ENCODE results near the gene EPSTI1. TPM values are rescaled to one million over a fixed set of nuclear protein-coding genes. Genes with fewer than 3 reads are reported as not detected.

The EPSTI1 gene
- total RNA-seq, 1 donor: 14.9 TPM

DNA sequence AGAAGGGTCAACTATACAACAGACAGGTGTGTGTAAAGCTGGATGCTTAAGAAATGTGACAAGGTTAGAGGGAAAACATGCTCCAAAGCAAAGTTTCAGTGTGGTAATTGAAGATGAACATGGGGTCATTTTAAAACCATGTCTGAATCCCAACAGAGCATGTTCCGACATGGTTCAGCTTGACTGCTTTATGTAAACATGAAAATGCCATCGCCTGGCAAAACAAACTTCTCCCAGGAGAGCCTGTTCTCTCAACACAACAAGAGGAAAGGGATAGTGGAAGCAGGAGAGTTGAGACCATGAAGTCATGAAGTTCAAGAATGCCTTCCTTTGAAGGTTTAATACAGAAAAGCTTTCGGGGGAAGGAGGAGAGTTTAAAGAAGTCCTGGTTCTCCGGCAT is 85.8 kb downstream of the EPSTI1 start:
- H3K27me3 ChIP-seq (ENCODE audit: insufficient read depth, low read length): no peaks in the 10 kb centered on the region
- H3K4me1 ChIP-seq (ENCODE audit: insufficient read depth, low read length): no peaks in the 10 kb centered on the region
- no peaks in the 10 kb centered on the region for H3K9me3 ChIP-seq (ENCODE audit: low read depth, low read length)
- H3K4me3 ChIP-seq (ENCODE audit: low read length): no peak overlapping the region

DNA sequence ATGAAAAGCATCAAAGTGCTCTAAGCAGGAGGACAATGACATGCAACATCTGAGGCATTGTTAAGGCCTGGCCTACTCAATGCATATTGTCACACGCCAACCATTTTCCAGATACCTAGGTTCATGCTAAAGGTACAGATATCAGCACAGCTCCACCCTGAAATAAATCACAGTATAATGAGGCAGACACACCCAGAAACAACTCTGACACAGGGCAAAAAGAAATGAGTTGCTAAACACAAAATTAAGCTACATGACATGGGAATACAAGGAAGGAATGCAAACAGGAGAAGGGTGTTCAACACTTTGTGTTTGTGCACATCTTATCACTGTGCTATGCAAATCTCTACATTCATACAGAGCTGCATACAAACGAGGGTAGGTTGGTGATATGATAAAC is 86.5 kb downstream of the EPSTI1 start:
- Histone ChIP-seq H3K27me3 (ENCODE audit: insufficient read depth, low read length) (no peaks in the 10 kb centered on the region), H3K9me3 (ENCODE audit: low read depth, low read length) (no peaks in the 10 kb centered on the region), H3K4me3 (ENCODE audit: low read length) (no peak overlapping the region), H3K4me1 (ENCODE audit: insufficient read depth, low read length) (no peaks in the 10 kb centered on the region)

DNA sequence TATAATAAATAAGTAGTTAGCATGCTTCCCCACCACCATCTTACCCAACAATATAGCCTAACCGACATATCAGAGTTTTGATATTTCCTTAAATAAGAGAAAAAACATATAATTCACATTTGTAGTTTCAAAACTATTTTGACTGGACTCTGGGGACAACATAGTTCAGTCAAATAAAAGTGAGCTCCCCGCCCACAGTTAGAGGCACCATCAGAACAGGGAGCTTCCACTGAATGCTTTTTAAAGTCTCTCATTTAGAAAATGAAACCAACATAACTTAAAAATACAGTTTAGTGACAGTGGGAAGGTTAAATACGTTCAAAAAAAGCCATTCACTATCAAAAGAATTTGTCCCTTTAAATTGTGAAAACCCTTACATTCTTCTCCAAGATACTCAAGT is 92.8 kb downstream of the EPSTI1 start:
- Histone ChIP-seq H3K4me3 (ENCODE audit: low read length) (no peak overlapping the region), H3K9me3 (ENCODE audit: low read depth, low read length) (no peaks in the 10 kb centered on the region), H3K27me3 (ENCODE audit: insufficient read depth, low read length) (no peaks in the 10 kb centered on the region), H3K4me1 (ENCODE audit: insufficient read depth, low read length) (no peaks in the 10 kb centered on the region)

DNA sequence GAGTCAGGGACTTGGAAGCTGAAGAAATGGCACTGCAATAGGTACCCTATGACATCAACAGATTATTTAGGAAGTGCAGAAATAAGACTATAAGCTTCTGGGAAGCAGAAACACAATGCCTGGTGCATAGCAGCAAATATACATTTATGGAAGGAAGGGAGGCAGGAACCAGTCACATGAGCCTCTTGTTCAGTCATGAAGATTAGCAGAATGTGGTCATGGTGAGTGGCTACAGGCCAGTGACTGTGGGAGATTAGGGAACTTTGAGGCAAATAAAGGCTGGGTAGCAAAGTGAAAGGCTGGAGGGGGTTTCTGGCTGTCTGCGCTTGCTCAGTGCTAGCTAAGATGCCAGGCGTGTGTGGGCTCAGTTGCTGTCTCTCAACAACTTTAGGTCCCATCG is 96.3 kb downstream of the EPSTI1 start:
- H3K4me1 ChIP-seq (ENCODE audit: insufficient read depth, low read length): peaks cover 17% of the 10 kb centered on the region

DNA sequence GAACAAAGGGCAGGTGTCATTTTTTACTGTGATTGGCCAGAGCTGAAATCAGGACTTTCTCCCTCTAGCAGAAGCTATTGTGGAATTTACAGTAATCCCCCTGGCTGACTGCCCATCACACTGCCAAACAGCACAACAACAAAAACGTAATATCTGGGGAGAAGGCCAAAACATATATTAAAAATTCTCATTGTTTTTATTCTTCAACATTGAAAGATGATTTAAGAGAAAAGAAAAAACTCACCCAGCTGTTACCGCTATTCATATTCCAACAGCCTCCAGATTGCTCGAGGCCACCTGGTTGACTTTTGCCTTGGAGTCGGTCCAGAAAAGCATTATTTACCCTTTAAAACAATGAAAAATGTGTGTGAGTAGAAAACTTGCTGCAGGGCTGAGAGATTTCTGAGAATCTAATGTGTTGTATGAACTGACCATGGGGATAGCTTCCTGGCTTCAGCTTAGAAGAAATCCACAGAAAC is 97.2 kb downstream of the EPSTI1 start:
- Histone ChIP-seq H3K4me3 (ENCODE audit: low read length) (no peak overlapping the region), H3K4me1 (ENCODE audit: insufficient read depth, low read length) (peaks cover 17% of the 10 kb centered on the region), H3K27me3 (ENCODE audit: insufficient read depth, low read length) (no peaks in the 10 kb centered on the region), H3K9me3 (ENCODE audit: low read depth, low read length) (no peaks in the 10 kb centered on the region)

More for the DNA sequence above, 96.3 kb downstream of the EPSTI1 start:
- Histone ChIP-seq H3K4me3 (ENCODE audit: low read length) (no peak overlapping the region), H3K27me3 (ENCODE audit: insufficient read depth, low read length) (no peaks in the 10 kb centered on the region), H3K9me3 (ENCODE audit: low read depth, low read length) (no peaks in the 10 kb centered on the region)

DNA sequence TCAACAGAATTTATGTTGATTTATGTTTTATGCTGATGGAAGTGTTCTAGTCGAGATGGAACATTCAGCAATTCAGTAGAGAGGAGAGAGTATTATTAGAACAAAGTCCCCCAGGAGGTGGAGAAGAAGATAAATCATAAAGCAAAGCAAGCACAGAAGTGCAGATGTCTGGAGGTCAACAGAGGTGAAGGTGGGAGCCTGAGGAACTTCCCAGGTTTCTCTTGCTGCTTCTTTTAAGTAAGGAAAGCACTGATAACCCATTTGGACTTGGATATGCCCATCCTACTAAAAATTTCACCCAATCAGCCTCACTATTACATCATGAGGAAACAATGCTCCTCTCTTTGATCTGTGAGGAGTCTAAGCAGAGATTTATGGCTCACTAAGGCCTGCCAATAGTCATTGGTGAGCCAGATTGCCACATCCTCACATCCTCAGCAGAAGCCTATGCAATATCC is 98.8 kb downstream of the EPSTI1 start:
- H3K9me3 ChIP-seq (ENCODE audit: low read depth, low read length): no peaks in the 10 kb centered on the region
- H3K4me1 ChIP-seq (ENCODE audit: insufficient read depth, low read length): peaks cover 17% of the 10 kb centered on the region
- H3K4me3 ChIP-seq (ENCODE audit: low read length): no peak overlapping the region
- no peaks in the 10 kb centered on the region for H3K27me3 ChIP-seq (ENCODE audit: insufficient read depth, low read length)

DNA sequence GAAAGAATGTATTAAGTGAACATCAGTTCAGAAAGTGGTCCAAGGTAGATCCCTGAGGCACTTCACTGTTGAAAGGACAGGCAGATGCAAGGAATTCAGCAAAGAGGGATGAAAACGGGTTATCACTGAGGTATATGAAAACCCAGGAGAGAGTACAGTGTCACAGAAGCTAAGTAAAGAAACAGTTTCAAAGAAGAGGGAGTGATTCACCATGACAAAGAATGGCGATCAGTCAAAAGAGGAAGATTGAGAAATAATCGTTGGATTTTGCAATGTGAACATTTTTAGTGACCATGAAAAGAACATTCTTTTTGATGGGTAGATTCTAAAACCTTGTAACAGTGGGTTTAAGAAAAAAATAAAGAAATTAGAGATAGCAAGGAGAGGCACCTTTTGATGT is 99.3 kb downstream of the EPSTI1 start:
- peaks cover 17% of the 10 kb centered on the region for H3K4me1 ChIP-seq (ENCODE audit: insufficient read depth, low read length)
- H3K4me3 ChIP-seq (ENCODE audit: low read length): no peak overlapping the region
- H3K27me3 ChIP-seq (ENCODE audit: insufficient read depth, low read length): no peaks in the 10 kb centered on the region
- H3K9me3 ChIP-seq (ENCODE audit: low read depth, low read length): no peaks in the 10 kb centered on the region

DNA sequence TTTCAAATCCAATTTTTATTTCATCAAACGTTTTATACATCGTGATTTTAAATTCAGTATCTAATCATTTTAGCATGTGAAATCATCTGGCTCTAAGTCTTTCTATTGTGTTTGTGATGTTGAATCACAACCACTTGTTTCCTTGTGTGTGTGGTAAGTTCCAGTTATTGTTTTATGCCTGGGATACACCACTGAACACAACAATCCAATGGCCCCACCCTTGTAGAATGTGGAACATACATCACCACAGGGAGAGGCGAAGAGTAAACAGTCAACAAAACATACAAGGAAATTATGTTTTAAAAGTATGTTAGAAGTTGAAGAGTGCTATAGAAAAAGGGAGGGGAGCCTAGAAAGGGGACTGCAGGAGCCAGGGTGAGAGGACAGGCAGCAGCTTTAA is 100.5 kb downstream of the EPSTI1 start:
- no peaks in the 10 kb centered on the region for H3K9me3 ChIP-seq (ENCODE audit: low read depth, low read length)
- peaks cover 17% of the 10 kb centered on the region for H3K4me1 ChIP-seq (ENCODE audit: insufficient read depth, low read length)
- no peaks in the 10 kb centered on the region for H3K27me3 ChIP-seq (ENCODE audit: insufficient read depth, low read length)
- H3K4me3 ChIP-seq (ENCODE audit: low read length): no peak overlapping the region

DNA sequence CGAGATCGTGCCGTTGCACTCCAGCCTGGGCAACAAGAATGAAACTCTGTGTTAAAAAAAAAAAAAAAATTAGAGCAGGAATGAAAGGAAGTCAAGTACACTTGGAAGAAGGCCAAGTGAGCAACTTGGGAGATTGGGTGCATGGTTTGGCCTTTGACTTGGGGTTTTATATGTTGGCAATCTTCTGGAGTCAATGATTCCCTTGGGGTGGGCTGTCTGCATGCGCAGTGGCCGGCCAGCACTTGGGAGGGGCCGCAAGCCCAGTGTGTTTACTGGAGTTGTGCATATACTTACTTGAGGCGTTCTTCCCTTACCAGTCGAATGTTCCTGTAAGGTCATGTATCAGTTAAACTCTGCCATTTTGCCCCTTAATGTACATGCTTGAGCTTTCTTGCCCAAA is 106.7 kb downstream of the EPSTI1 start:
- Histone ChIP-seq H3K9me3 (ENCODE audit: low read depth, low read length) (no peaks in the 10 kb centered on the region), H3K4me1 (ENCODE audit: insufficient read depth, low read length) (peaks cover 4% of the 10 kb centered on the region), H3K4me3 (ENCODE audit: low read length) (no peak overlapping the region), H3K27me3 (ENCODE audit: insufficient read depth, low read length) (no peaks in the 10 kb centered on the region)

DNA sequence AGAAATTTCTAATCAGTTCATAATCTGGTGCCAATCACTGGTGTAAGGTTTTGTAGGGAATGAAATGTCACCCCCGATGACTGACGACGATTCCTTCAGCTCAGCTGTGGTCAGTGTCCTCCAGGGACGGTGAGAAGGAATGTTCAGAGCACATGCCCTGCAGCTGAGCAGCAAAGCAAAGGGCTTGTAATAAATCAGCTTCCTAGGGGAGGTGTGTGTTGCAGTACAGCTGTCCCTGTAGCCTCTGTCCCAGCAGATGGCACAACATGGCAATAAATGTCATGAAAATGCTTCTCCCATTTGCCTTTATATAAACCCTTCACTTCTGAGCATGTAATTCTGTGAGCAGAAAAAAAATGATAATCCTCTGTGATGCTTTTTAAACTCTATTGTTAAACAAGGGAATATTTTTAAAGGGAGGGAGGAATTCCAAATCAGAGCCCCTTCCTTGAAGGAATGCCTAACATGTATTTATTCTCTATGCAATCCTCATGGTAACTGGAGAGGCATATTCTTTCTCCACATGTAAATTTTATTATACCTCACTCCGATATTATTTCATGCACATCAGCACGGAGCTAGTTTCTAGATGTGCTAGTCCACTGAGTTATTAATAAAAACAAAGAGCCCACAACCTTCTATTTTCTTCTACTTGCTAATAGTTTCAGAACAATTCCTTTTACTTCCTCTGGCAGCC is 108.1 kb downstream of the EPSTI1 start:
- no peaks in the 10 kb centered on the region for H3K27me3 ChIP-seq (ENCODE audit: insufficient read depth, low read length)
- H3K4me1 ChIP-seq (ENCODE audit: insufficient read depth, low read length): peaks cover 12% of the 10 kb centered on the region
- H3K4me3 ChIP-seq (ENCODE audit: low read length): no peak overlapping the region
- H3K9me3 ChIP-seq (ENCODE audit: low read depth, low read length): no peaks in the 10 kb centered on the region

DNA sequence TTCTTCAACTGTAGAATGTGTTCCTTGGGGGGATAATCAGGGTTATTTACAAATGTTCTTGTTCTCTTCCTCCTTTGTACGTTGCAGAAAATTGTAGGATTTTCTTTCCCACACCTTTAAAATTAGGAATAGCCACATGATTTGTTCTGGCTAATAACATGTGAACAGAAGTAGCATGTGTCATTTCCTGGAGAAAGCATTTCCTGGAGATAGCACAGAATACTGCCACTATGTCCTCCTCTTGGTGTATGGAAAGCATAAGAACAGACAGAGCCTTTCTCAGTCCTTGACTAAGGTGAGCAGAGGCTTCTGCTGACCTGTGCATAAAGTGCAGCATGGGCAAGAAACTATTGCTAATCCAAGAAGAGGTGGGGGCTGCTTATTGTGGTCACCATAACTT is 108.9 kb downstream of the EPSTI1 start:
- Histone ChIP-seq H3K9me3 (ENCODE audit: low read depth, low read length) (no peaks in the 10 kb centered on the region), H3K4me3 (ENCODE audit: low read length) (no peak overlapping the region), H3K4me1 (ENCODE audit: insufficient read depth, low read length) (peaks cover 12% of the 10 kb centered on the region), H3K27me3 (ENCODE audit: insufficient read depth, low read length) (no peaks in the 10 kb centered on the region)

DNA sequence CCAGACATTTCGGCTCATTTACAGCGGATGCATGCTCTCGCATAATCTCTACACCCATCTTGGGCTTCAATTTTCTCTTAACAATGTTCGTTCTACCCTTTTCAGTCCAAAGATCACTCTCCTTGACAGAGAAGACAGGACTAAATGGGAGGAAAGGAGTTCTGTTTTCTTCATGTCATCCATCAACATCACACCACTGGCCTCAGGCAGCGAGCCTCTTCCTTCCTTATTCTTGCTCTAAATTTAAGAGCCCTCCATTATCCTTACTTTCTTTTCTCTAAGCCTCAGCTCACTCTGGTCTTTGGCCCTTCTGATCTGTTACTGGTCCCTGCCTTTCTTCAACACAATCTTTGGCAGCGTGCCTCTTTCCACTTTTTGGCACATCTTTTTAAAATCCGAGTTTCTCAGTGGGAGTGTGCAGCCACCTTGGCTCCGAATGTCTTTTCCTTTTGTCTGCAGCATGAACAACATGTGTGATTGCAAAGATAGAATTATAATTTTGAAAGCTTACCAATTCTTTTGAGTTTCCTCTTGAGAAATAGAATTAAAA is 111.9 kb downstream of the EPSTI1 start:
- Histone ChIP-seq H3K4me3 (ENCODE audit: low read length) (no peak overlapping the region), H3K4me1 (ENCODE audit: insufficient read depth, low read length) (peaks cover 35% of the 10 kb centered on the region), H3K27me3 (ENCODE audit: insufficient read depth, low read length) (no peaks in the 10 kb centered on the region)

DNA sequence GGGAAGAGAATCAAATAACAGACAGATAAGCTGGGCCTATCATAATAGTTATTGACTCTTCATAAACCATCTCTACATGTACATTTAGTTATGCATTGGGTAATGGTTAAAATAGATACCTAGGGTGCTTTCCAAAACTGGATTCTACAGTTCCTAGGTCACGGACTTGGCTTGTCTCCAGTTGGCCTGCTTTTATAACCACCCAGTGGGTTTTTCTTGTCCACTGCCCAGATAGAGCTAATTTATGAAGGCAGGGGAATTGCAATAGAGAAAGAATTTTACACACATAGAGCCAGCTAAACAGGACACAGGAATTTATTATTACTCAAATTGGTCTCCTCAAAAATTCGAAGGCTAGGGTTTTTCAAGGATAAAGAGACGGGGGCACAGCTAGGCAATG is 113.3 kb downstream of the EPSTI1 start:
- Histone ChIP-seq H3K9me3 (ENCODE audit: low read depth, low read length) (no peaks in the 10 kb centered on the region), H3K27me3 (ENCODE audit: insufficient read depth, low read length) (no peaks in the 10 kb centered on the region), H3K4me1 (ENCODE audit: insufficient read depth, low read length) (peaks cover 35% of the 10 kb centered on the region), H3K4me3 (ENCODE audit: low read length) (no peak overlapping the region)

More for the DNA sequence above, 111.9 kb downstream of the EPSTI1 start:
- H3K9me3 ChIP-seq (ENCODE audit: low read depth, low read length): no peaks in the 10 kb centered on the region

DNA sequence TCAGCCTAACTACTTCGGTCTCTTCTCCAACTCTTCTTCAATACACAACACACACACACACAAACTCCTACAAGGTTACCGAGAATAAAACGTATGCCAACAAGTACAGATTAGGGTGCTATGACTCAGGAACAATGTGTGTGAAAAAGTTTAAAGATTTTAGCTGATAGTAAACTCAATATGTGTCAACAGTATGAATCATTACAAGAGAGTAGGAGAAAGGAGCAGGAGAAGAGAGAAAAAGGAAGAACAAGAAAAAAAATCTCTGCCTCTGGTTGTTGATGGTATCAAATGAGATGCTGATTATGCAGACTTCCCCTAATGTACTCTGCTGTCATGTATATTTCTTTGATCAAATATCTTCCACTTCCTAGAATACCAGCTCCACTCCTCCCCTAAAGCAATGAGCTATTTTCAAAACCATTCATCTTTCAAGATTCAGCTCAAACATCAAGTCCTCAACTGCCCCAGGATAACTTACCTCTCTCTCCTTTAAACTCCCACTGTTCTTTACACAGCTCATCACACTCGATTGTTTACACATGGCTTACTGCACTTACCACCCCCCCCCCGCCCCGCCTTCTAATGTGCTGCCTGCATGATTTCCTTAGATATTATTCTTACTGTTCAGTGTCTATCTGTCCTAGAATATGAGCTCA is 115.0 kb downstream of the EPSTI1 start:
- Histone ChIP-seq H3K9me3 (ENCODE audit: low read depth, low read length) (no peaks in the 10 kb centered on the region), H3K27me3 (ENCODE audit: insufficient read depth, low read length) (no peaks in the 10 kb centered on the region), H3K4me1 (ENCODE audit: insufficient read depth, low read length) (peaks cover 32% of the 10 kb centered on the region), H3K4me3 (ENCODE audit: low read length) (no peak overlapping the region)

DNA sequence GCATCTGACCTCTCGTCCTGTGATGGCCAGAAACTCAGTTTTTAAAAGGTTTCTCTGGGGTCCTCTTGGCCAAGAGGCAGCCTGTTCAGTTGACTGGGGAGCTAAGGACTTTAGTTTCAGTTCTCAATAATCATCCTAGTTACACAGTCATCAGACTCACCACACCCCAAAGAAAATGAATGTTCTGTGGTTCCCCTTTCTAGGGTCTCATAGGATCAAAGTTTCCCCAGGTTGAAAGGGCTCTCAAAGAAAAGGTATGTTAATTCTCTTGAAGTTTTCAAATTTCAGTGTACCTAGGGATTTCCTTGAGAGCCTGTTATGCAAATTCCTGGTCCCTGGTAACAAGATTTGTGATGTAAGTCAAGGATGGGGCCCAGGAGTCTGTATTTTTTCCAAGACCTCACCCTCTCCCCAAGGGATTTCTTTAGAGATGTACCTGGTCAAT is 115.7 kb downstream of the EPSTI1 start:
- Histone ChIP-seq H3K27me3 (ENCODE audit: insufficient read depth, low read length) (no peaks in the 10 kb centered on the region), H3K9me3 (ENCODE audit: low read depth, low read length) (no peaks in the 10 kb centered on the region), H3K4me1 (ENCODE audit: insufficient read depth, low read length) (peaks cover 32% of the 10 kb centered on the region), H3K4me3 (ENCODE audit: low read length) (no peak overlapping the region)
